Gastrocnemius medialis (tissue), 4 donors: ENCODE measurements around the gene EDNRA. TPM values are rescaled to one million over a fixed set of nuclear protein-coding genes. Genes with fewer than 3 reads are reported as not detected.

Source experiments
- ATAC-seq, 2 donors: fragments of 150-250 bp; one replicate each; pipeline ENCODE4 v1.9.1; 2016
- DNase-seq, 2 donors: peaks; one replicate each; pipeline ENCODE4 v3.0.0-alpha.2; 2019
- H3K27ac ChIP-seq, 4 donors: fragments of 200-600 bp; sonication (generic); 1 replicate in 1 of 4; 2 replicates in 3 of 4; pipeline ENCODE4 v1.5.1; 2016 to 2018; ENCODE audit warnings: mild to moderate bottlenecking in 2 of 4, moderate library complexity in 1 of 4
- H3K27me3 ChIP-seq, 3 donors: fragments of 200-600 bp; sonication (generic) in 2 of 3; 1 replicate in 1 of 3; 2 replicates in 2 of 3; pipeline versions ENCODE4 v1.5.1 to v1.6.0; 2016 to 2019; ENCODE audit warnings: mild to moderate bottlenecking in 1 of 3, moderate library complexity in 1 of 3
- H3K36me3 ChIP-seq, 2 donors: fragments of 200-600 bp; sonication (generic) in 1 of 2; one replicate each; pipeline ENCODE4 v1.5.1; 2017 to 2018
- H3K4me1 ChIP-seq, 2 donors: fragments of 200-600 bp; sonication (generic) in 1 of 2; one replicate each; pipeline ENCODE4 v1.5.1; 2016 to 2017; ENCODE audit warnings: mild to moderate bottlenecking in 2 of 2
- H3K4me3 ChIP-seq, 4 donors: fragments of 200-600 bp; sonication (generic) in 3 of 4; 1 replicate in 1 of 4; 2 replicates in 3 of 4; pipeline ENCODE4 v1.5.1; 2016 to 2019; ENCODE audit warnings: mild to moderate bottlenecking in 2 of 4
- H3K9me3 ChIP-seq, 3 donors: fragments of 200-600 bp; sonication (generic) in 2 of 3; 1 replicate in 1 of 3; 2 replicates in 2 of 3; pipeline ENCODE4 v1.5.1; 2016 to 2019
- POLR2A ChIP-seq, 2 donors: fragments of 450-650 bp; IDR thresholded peaks; one replicate each; pipeline ENCODE4 v1.6.1; 2017; ENCODE audit warnings: antibody characterized with exemption in 2 of 2, mild to moderate bottlenecking in 2 of 2, moderate library complexity in 2 of 2
- in situ Hi-C, 4 donors: fragments of 200-750 bp; cut with MboI; loops; one replicate each; pipeline versions ENCODE4 v1.15.0 to v1.8.0; 2017; ENCODE audit warnings: low sequenced_read_pairs in 4 of 4
- intact Hi-C: fragments of 100-400 bp; cut with DNase I; formaldehyde crosslinking; loops from one replicate; pipeline ENCODE4 v1.15.1; 2023; ENCODE audit warnings: low total_unique reads
- total RNA-seq, 4 donors: library from RNA; depleted of rRNA; stranded (reverse); fragments of >200 nt; gene quantifications; one replicate each; pipeline versions ENCODE4 v1.1.0 to v1.2.3, GENCODE V29; 2016
- TF ChIP-seq, protein P1 (sequence below), 5 experiments: fragments of 450-650 bp in 3 of 5; fragments of 200-600 bp in 2 of 5; sonication (generic) in 2 of 5; IDR thresholded peaks in 4 of 5; conservative IDR thresholded peaks in 1 of 5; 1 replicate in 4 of 5; 2 replicates in 1 of 5; pipeline ENCODE4 v1.5.1; 2016 to 2019; ENCODE audit warnings: antibody characterized with exemption in 5 of 5, mild to moderate bottlenecking in 3 of 5, moderate library complexity in 3 of 5

EDNRA gene
- total RNA-seq, 4 donors from 2014 or later, result 1.4 to 8.4 (median 2.6) TPM

DNA sequence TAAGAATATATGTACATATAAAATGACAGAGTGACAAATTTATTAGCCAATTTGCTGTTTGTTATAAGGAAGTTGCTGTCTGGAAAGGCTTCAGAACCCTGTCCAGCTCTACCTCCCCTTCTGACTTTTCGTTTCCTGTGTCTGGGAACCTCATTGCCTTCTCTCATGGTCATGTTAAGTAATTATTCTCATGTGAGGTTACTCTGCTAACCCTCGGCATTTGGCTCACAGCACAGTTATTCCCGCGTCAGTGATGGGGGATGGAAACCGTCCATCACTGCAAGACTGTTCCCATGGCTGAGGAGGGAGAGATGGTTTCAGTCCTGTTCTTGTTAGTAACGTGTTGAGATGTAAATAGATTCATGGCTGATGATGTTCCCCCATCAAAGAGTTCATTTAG lies 11.9 kb downstream of the EDNRA start:
- ATAC-seq (peak; percentile 53 to 56), DNase-seq (no peak)
- intact Hi-C loops, result no loop called here
- Histone ChIP-seq H3K27ac (peak overlapping the region in 3 of 4 donors; percentile 29 to 64 (median 55)), H3K36me3 (no peaks in the 10 kb centered on the region), H3K27me3 (no peaks in the 10 kb centered on the region), H3K4me3 (no peak overlapping the region), H3K9me3 (no peaks in the 10 kb centered on the region), H3K4me1 (no peaks in the 10 kb centered on the region)
- no peak for TF ChIP-seq POLR2A (IDR thresholded peaks at IDR 0.05)
- TF ChIP-seq, protein P1, sequence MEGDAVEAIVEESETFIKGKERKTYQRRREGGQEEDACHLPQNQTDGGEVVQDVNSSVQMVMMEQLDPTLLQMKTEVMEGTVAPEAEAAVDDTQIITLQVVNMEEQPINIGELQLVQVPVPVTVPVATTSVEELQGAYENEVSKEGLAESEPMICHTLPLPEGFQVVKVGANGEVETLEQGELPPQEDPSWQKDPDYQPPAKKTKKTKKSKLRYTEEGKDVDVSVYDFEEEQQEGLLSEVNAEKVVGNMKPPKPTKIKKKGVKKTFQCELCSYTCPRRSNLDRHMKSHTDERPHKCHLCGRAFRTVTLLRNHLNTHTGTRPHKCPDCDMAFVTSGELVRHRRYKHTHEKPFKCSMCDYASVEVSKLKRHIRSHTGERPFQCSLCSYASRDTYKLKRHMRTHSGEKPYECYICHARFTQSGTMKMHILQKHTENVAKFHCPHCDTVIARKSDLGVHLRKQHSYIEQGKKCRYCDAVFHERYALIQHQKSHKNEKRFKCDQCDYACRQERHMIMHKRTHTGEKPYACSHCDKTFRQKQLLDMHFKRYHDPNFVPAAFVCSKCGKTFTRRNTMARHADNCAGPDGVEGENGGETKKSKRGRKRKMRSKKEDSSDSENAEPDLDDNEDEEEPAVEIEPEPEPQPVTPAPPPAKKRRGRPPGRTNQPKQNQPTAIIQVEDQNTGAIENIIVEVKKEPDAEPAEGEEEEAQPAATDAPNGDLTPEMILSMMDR (IDR thresholded peaks at IDR 0.05 in 4 of 5, conservative IDR thresholded peaks at IDR 0.05 in 1 of 5), result no peak
- in situ Hi-C loops, result no loop called here

DNA sequence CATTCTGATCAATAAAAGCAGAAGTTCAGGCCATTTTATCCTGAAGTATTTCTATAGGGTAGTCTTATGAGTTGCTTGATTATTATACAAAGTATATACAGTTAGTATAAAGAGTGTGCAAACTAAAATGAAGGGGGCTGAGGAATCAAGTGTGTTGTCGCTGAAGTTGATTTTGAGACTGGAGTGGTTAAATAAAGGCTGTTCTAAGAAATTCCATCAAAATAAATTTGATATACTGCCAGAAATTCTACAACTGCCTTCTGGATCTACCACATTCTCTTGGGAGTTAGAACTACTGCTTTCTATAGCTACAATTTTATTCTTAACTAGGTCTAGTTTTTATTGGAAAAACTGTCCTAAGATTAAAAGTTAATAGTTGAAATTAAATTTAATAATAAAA lies 12.4 kb downstream of the EDNRA start:
- Histone ChIP-seq H3K27ac (peak overlapping the region; percentile 16 to 64 (median 44)), H3K4me1 (no peaks in the 10 kb centered on the region), H3K36me3 (no peaks in the 10 kb centered on the region), H3K27me3 (no peaks in the 10 kb centered on the region), H3K9me3 (no peaks in the 10 kb centered on the region), H3K4me3 (no peak overlapping the region)
- ATAC-seq (no peak), DNase-seq (no peak)
- in situ Hi-C loops (no loop called here), intact Hi-C loops (no loop called here)
- TF ChIP-seq POLR2A (IDR thresholded peaks at IDR 0.05), result no peak
- TF ChIP-seq, protein P1 (IDR thresholded peaks at IDR 0.05 in 4 of 5, conservative IDR thresholded peaks at IDR 0.05 in 1 of 5), result no peak

DNA sequence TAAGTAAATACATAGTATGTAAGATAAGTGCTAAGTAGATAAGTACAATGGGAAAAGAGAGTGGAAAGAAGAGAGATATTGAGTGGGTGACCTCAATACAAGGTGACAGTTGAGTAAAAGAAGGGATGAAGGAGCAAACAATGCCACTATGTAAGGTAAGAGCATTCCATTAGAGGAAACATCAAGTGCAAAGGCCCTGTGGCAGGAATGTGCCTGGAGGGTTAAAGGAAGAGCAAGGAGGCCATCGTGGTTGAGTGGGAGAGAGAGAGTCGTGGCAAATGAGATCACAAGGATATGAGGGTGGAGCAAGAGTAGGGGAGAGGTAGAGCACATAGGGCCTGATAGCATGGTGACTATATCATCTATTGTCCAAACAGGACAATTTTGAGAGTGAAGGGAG lies 13.4 kb downstream of the EDNRA start:
- in situ Hi-C loops, result no loop called here
- intact Hi-C loops, result no loop called here
- no peaks in the 10 kb centered on the region for H3K4me1 ChIP-seq

DNA sequence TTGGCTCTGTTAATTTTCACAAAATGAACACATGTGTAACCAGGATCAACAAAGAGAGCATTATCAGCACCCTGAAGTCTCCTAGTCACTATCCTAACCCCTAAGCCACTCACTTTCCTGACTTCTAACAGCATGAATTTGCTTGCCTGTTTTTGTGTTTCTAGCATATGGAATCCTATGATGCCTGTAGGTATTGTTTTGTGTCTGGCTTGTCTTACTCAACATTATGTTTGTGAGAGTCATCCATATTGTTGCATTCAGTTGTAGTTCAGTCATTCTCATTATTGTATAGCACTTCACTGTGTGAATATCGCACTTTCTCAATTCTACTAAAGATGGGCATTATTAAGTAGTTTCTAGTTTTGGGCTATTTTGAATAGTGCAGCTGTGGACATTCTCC lies 15.6 kb downstream of the EDNRA start:
- H3K27me3 ChIP-seq, result no peaks in the 10 kb centered on the region
- intact Hi-C loops (no loop called here), in situ Hi-C loops (no loop called here)
- H3K36me3 ChIP-seq, result no peaks in the 10 kb centered on the region
- H3K4me1 ChIP-seq, result no peaks in the 10 kb centered on the region
- DNase-seq (no peak), ATAC-seq (no peak)
- H3K4me3 ChIP-seq, result no peak overlapping the region
- H3K27ac ChIP-seq, result no peak overlapping the region
- TF ChIP-seq, protein P1 (IDR thresholded peaks at IDR 0.05 in 4 of 5, conservative IDR thresholded peaks at IDR 0.05 in 1 of 5), result no peak
- TF ChIP-seq POLR2A (IDR thresholded peaks at IDR 0.05), result no peak
- H3K9me3 ChIP-seq, result no peaks in the 10 kb centered on the region

More for the DNA sequence above, 13.4 kb downstream of the EDNRA start:
- H3K36me3 ChIP-seq, result no peaks in the 10 kb centered on the region
- no peaks in the 10 kb centered on the region for H3K9me3 ChIP-seq
- TF ChIP-seq POLR2A (IDR thresholded peaks at IDR 0.05), result no peak
- TF ChIP-seq, protein P1 (IDR thresholded peaks at IDR 0.05 in 4 of 5, conservative IDR thresholded peaks at IDR 0.05 in 1 of 5), result no peak
- no peak overlapping the region for H3K4me3 ChIP-seq
- peak overlapping the region; percentile 2 to 45 (median 14) for H3K27ac ChIP-seq
- DNase-seq (no peak), ATAC-seq (no peak)
- H3K27me3 ChIP-seq, result no peaks in the 10 kb centered on the region

DNA sequence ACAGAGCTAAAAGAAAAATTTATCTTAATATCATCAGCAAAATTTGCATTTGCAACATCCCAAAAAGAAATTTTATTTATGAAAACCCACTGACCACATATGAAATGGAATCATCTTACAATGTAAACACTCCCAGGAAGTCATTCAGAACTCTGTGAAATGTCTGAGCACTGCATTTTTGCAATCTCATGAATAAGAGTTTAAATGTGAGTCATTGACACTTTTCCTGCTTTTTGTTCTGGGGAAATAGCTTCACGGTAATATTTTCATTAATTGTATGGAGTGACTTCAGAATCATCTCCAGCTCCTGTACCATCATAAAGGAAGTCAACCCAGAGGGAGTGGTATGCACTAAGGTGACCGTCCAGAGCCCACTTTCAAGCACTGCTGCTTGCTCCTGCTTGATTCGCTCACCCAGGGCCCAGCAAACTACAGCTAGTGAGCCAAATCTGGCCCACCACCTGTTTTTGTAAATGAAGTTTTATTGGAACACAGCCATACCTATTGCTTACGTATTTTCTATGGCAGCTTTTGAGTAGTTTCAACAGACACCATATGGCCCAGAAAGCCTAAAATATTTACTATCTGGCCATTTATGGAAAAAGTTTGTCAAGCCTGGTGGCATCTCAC lies 17.2 kb downstream of the EDNRA start:
- Histone ChIP-seq H3K4me3 (no peak overlapping the region), H3K36me3 (no peaks in the 10 kb centered on the region), H3K27me3 (no peaks in the 10 kb centered on the region), H3K4me1 (no peaks in the 10 kb centered on the region), H3K9me3 (no peaks in the 10 kb centered on the region), H3K27ac (no peak overlapping the region)
- intact Hi-C loops, result no loop called here
- DNase-seq (no peak), ATAC-seq (no peak)
- in situ Hi-C loops, result no loop called here
- TF ChIP-seq, protein P1 (IDR thresholded peaks at IDR 0.05 in 4 of 5, conservative IDR thresholded peaks at IDR 0.05 in 1 of 5), result no peak
- TF ChIP-seq POLR2A (IDR thresholded peaks at IDR 0.05), result no peak
